HEK293 (cell line): Measurements from ENCODE around the gene ERF.

Experiments
- CTCF ChIA-PET: fragments of 350-600 bp; formaldehyde crosslinking; extraction: SDS; loops from one replicate; lab custom pipeline; 2021; ENCODE audit warnings: antibody characterized with exemption; lab: Yijun Ruan, JAX
- POLR2A ChIA-PET: fragments of 300-600 bp; formaldehyde crosslinking; extraction: SDS; loops from one replicate; lab custom pipeline; 2020; ENCODE audit warnings: antibody characterized with exemption, inconsistent platforms; lab: Yijun Ruan, JAX
- H3K27ac ChIP-seq: fragments of 200-500 bp; sonication (Bioruptor generic); 2 replicates; pipeline ENCODE4 v1.5.1; 2014; ENCODE audit warnings: low read depth, low read length, control low read depth, inconsistent platforms; ENCODE audit errors: extremely low read depth
- H3K36me3 ChIP-seq, 2 experiments: fragments of 200-500 bp in 1 of 2; sonication (Bioruptor generic) in 1 of 2; 1 replicate in 1 of 2; 2 replicates in 1 of 2; pipeline ENCODE4 v1.5.1; 2014 to 2017; ENCODE audit warnings: inconsistent platforms in 2 of 2, low read length in 2 of 2; ENCODE audit not compliant: control insufficient read depth in 2 of 2, insufficient read depth in 1 of 2
- H3K4me1 ChIP-seq: fragments of 200-500 bp; sonication (Bioruptor generic); 2 replicates; pipeline ENCODE4 v1.5.1; 2014; ENCODE audit warnings: mild to moderate bottlenecking, low read length, inconsistent platforms; ENCODE audit not compliant: control insufficient read depth, insufficient read depth
- H3K4me3 ChIP-seq: 2 replicates; pipeline ENCODE4 v1.5.1; 2011; ENCODE audit warnings: low read depth, mild to moderate bottlenecking, control low read depth, low read length, moderate library complexity
- H3K9me3 ChIP-seq: fragments of 200-500 bp; sonication (Bioruptor generic); 2 replicates; pipeline ENCODE4 v1.5.1; 2014; ENCODE audit warnings: low read depth, low read length, inconsistent platforms; ENCODE audit not compliant: control insufficient read depth, insufficient read depth
- BCL11B ChIP-seq: fragments of 450-650 bp; formaldehyde crosslinking; IDR thresholded peaks from 2 replicates; pipeline ENCODE4 v1.5.1; 2016; ENCODE audit warnings: low read depth, missing biosample characterization, missing genetic modification characterization
- HOXA7 ChIP-seq: sonication (generic); formaldehyde crosslinking; IDR thresholded peaks from 2 replicates; pipeline ENCODE4 v1.8.1; 2022; ENCODE audit warnings: missing genetic modification reagents, borderline replicate concordance
- SCRT1 ChIP-seq: fragments of 450-650 bp; formaldehyde crosslinking; IDR thresholded peaks from 2 replicates; pipeline ENCODE4 v1.5.1; 2016; ENCODE audit warnings: missing biosample characterization, missing genetic modification characterization, borderline replicate concordance
- ZBTB17 ChIP-seq: fragments of 450-650 bp; formaldehyde crosslinking; IDR thresholded peaks from 2 replicates; pipeline ENCODE4 v1.5.1; 2016; ENCODE audit warnings: missing biosample characterization, missing genetic modification characterization
- ZBTB21 ChIP-seq: fragments of 450-650 bp; formaldehyde crosslinking; IDR thresholded peaks from 2 replicates; pipeline ENCODE4 v1.5.1; 2017; ENCODE audit warnings: missing biosample characterization, missing genetic modification characterization
- ZBTB8A ChIP-seq: fragments of 450-650 bp; formaldehyde crosslinking; IDR thresholded peaks from 2 replicates; pipeline ENCODE4 v1.5.1; 2016; ENCODE audit warnings: missing biosample characterization, missing genetic modification characterization
- ZFHX2 ChIP-seq: fragments of 450-650 bp; formaldehyde crosslinking; conservative IDR thresholded peaks from 2 replicates; pipeline ENCODE4 v1.5.1; 2016; ENCODE audit warnings: missing biosample characterization, missing genetic modification characterization
- ZNF391 ChIP-seq: fragments of 450-650 bp; formaldehyde crosslinking; IDR thresholded peaks from 2 replicates; pipeline ENCODE4 v1.5.1; 2016; ENCODE audit warnings: low read depth, missing biosample characterization, missing genetic modification characterization, borderline replicate concordance
- ZNF530 ChIP-seq: fragments of 450-650 bp; formaldehyde crosslinking; IDR thresholded peaks from 2 replicates; pipeline ENCODE4 v1.5.1; 2016; ENCODE audit warnings: low read depth, missing biosample characterization, missing genetic modification characterization
- ZNF701 ChIP-seq: fragments of 450-650 bp; formaldehyde crosslinking; IDR thresholded peaks from 2 replicates; pipeline ENCODE4 v1.5.1; 2016; ENCODE audit warnings: missing biosample characterization, missing genetic modification characterization
- ZNF792 ChIP-seq: fragments of 450-650 bp; formaldehyde crosslinking; IDR thresholded peaks from 2 replicates; pipeline ENCODE4 v1.5.1; 2016; ENCODE audit warnings: missing biosample characterization, missing genetic modification characterization
- ZSCAN30 ChIP-seq: fragments of 450-650 bp; IDR thresholded peaks from 2 replicates; pipeline ENCODE4 v1.5.1; 2018; ENCODE audit warnings: missing biosample characterization, mild to moderate bottlenecking, missing genetic modification characterization, moderate library complexity
- TF ChIP-seq, protein P1 (sequence below): fragments of 450-650 bp; formaldehyde crosslinking; IDR thresholded peaks from 2 replicates; pipeline ENCODE4 v1.5.1; 2016; ENCODE audit warnings: missing biosample characterization, missing genetic modification characterization
- TF ChIP-seq, protein P2 (sequence below): fragments of 450-650 bp; formaldehyde crosslinking; IDR thresholded peaks from 2 replicates; pipeline ENCODE4 v1.5.1; 2016; ENCODE audit warnings: missing biosample characterization, missing genetic modification characterization
- TF ChIP-seq, protein P3 (sequence below): fragments of 450-650 bp; formaldehyde crosslinking; IDR thresholded peaks from 2 replicates; pipeline ENCODE4 v1.5.1; 2017; ENCODE audit warnings: missing biosample characterization, missing genetic modification characterization
- TF ChIP-seq, protein P4 (sequence below): fragments of 450-650 bp; formaldehyde crosslinking; IDR thresholded peaks from 2 replicates; pipeline ENCODE4 v1.5.1; 2016; ENCODE audit warnings: missing biosample characterization, missing genetic modification characterization, low read depth
- TF ChIP-seq, protein P5 (sequence below): fragments of 450-650 bp; formaldehyde crosslinking; IDR thresholded peaks from 2 replicates; pipeline ENCODE4 v1.5.1; 2017; ENCODE audit warnings: missing biosample characterization, mild to moderate bottlenecking, missing genetic modification characterization, moderate library complexity
- TF ChIP-seq, protein P6 (sequence below): fragments of 450-650 bp; formaldehyde crosslinking; IDR thresholded peaks from 2 replicates; pipeline ENCODE4 v1.5.1; 2016; ENCODE audit warnings: missing biosample characterization, missing genetic modification characterization

ERF gene

DNA sequence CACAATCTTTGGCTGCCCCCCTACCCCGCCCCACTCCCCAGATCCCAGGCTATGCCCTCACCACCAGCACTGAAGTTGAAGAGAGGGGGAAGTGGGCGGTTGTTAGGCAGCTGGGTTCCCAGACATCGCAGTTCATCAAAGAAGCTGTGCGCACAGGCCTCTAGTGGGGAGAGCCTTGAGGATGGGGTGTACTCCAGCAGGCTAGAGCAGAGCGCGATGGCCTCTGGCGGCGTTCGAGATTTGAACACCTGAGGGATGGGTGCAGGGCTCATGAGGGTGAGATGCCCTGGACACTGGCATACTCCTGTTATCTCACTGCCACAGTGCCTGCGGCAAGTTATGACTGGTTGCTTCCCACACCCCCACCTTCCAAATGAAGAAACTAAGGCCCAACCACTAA lies 22.5 kb downstream of the ERF start:
- POLR2A ChIA-PET = interaction anchor here (0.7 to 4.0 kb wide), 7 partner anchors 9 to 70 kb away, joined by 3 to 36 read pairs (median 3); partner anchors contain the start of genes GSK3A, PAFAH1B3 and ZNF526
- CTCF ChIA-PET = interaction anchor here (0.6 to 2.3 kb wide), 2 partner anchors 47 to 63 kb away, joined by 3 to 6 read pairs; no protein-coding TSS in a partner anchor

DNA sequence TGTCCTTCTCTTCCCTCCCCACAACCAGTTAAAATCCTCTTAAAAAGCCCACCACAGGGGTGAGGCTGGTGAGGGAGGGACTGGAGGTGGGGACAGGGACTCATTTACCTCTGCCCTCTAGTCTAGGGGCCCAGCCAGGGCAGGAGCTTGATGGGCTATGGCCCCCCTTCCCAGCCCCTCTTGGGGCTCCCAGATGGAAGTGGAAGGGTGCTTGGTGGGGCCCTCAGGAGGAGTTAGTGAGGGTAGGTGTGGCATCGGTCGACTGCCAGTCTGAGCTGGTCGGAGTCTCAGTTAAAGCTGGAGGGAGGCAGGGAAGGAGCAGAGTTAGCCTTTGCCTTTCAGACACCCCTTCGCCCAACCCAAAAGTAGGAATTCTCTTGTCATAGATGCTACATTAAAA lies 24.4 kb downstream of the ERF start:
- peak overlapping the region; percentile 36; the same call in 1 of the 2 replicates for H3K27ac ChIP-seq
- peaks cover 87 to 95% of the 10 kb centered on the region in 2 experiments for H3K36me3 ChIP-seq
- H3K9me3 ChIP-seq = no peaks in the 10 kb centered on the region
- ChIA-PET CTCF (interaction anchor here (0.6 to 2.5 kb wide), 4 partner anchors 10 to 49 kb away, joined by 3 to 11 read pairs (median 5); partner anchors contain the start of gene ZNF526), POLR2A (interaction anchor here (0.6 to 3.9 kb wide), 7 partner anchors 9 to 151 kb away, joined by 3 to 32 read pairs (median 7); partner anchors contain the start of genes DEDD2, GSK3A and ZNF526)
- no peaks in the 10 kb centered on the region for H3K4me1 ChIP-seq
- TF ChIP-seq, protein P1, sequence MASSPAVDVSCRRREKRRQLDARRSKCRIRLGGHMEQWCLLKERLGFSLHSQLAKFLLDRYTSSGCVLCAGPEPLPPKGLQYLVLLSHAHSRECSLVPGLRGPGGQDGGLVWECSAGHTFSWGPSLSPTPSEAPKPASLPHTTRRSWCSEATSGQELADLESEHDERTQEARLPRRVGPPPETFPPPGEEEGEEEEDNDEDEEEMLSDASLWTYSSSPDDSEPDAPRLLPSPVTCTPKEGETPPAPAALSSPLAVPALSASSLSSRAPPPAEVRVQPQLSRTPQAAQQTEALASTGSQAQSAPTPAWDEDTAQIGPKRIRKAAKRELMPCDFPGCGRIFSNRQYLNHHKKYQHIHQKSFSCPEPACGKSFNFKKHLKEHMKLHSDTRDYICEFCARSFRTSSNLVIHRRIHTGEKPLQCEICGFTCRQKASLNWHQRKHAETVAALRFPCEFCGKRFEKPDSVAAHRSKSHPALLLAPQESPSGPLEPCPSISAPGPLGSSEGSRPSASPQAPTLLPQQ = 0 out of 2 replicates have a peak, but pooled peaks have one; percentile 13
- TF ChIP-seq ZNF792 (tag by site-specific recombination) = no peak
- TF ChIP-seq, protein P2, sequence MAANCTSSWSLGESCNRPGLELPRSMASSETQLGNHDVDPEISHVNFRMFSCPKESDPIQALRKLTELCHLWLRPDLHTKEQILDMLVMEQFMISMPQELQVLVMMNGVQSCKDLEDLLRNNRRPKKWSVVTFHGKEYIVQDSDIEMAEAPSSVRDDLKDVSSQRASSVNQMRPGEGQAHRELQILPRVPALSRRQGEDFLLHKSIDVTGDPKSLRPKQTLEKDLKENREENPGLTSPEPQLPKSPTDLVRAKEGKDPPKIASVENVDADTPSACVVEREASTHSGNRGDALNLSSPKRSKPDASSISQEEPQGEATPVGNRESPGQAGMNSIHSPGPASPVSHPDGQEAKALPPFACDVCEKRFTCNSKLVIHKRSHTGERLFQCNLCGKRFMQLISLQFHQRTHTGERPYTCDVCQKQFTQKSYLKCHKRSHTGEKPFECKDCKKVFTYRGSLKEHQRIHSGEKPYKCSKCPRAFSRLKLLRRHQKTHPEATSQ = no peak
- H3K4me3 ChIP-seq = no peak overlapping the region

More for the DNA sequence above, 22.5 kb downstream of the ERF start:
- no peak overlapping the region for H3K4me3 ChIP-seq
- no peaks in the 10 kb centered on the region for H3K9me3 ChIP-seq
- peak overlapping the region; percentile 46; the same call in 1 of the 2 replicates for H3K27ac ChIP-seq
- no peak for TF ChIP-seq BCL11B (tag by site-specific recombination)
- TF ChIP-seq, protein P3, sequence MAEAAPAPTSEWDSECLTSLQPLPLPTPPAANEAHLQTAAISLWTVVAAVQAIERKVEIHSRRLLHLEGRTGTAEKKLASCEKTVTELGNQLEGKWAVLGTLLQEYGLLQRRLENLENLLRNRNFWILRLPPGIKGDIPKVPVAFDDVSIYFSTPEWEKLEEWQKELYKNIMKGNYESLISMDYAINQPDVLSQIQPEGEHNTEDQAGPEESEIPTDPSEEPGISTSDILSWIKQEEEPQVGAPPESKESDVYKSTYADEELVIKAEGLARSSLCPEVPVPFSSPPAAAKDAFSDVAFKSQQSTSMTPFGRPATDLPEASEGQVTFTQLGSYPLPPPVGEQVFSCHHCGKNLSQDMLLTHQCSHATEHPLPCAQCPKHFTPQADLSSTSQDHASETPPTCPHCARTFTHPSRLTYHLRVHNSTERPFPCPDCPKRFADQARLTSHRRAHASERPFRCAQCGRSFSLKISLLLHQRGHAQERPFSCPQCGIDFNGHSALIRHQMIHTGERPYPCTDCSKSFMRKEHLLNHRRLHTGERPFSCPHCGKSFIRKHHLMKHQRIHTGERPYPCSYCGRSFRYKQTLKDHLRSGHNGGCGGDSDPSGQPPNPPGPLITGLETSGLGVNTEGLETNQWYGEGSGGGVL = no peak
- no peak for TF ChIP-seq SCRT1 (tag by site-specific recombination)
- TF ChIP-seq ZBTB21 (tag by site-specific recombination) = no peak
- peak; percentile 33 for TF ChIP-seq ZFHX2
- TF ChIP-seq ZNF701 (tag by site-specific recombination) = no peak
- TF ChIP-seq ZBTB17 (tag by site-specific recombination) = 0 out of 2 replicates have a peak, but pooled peaks have one; percentile 30
- TF ChIP-seq, protein P4, sequence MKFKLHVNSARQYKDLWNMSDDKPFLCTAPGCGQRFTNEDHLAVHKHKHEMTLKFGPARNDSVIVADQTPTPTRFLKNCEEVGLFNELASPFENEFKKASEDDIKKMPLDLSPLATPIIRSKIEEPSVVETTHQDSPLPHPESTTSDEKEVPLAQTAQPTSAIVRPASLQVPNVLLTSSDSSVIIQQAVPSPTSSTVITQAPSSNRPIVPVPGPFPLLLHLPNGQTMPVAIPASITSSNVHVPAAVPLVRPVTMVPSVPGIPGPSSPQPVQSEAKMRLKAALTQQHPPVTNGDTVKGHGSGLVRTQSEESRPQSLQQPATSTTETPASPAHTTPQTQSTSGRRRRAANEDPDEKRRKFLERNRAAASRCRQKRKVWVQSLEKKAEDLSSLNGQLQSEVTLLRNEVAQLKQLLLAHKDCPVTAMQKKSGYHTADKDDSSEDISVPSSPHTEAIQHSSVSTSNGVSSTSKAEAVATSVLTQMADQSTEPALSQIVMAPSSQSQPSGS = no peak
- no peak for TF ChIP-seq ZNF391 (tag by site-specific recombination)
- no peak for TF ChIP-seq ZSCAN30 (tag by site-specific recombination)
- TF ChIP-seq, all 188 proteins: peak for 2
- Histone ChIP-seq H3K4me1 (no peaks in the 10 kb centered on the region), H3K36me3 (peaks cover 90 to 94% of the 10 kb centered on the region in 2 experiments)

DNA sequence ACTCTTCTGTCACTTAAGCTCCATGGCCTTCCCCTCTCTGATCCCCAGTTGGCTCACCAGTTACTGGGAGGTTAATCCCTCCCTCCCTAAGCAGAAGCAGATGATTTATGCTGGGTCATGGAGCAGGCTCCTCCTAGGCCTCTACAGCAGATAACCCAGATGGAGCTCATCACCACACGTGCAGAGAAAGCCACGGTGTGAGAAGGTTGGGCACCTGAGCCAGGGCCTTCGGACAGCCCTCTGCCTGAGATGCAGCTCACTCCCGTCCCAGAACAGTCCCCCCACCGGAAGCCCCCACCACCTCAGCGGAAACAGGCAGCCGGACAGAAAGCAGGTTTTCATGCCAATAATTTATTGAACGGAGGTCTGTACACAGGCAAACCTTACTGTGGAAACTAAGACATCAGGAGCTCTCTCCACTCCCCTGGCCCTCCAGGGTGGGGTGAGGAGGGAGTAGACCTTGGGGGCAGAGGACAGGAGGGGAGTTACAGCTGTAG lies 25.0 kb downstream of the ERF start:
- Histone ChIP-seq H3K9me3 (no peaks in the 10 kb centered on the region), H3K36me3 (peaks cover 82 to 95% of the 10 kb centered on the region in 2 experiments), H3K4me3 (no peak overlapping the region), H3K4me1 (no peaks in the 10 kb centered on the region), H3K27ac (peak overlapping the region; percentile 34; the same call in 1 of the 2 replicates)
- CTCF ChIA-PET = interaction anchor here (0.6 to 2.6 kb wide), 7 partner anchors 9 to 121 kb away, joined by 3 to 11 read pairs (median 3); partner anchors contain the start of gene ZNF526
- POLR2A ChIA-PET = interaction anchor here (0.6 to 3.9 kb wide), 6 partner anchors 9 to 152 kb away, joined by 3 to 32 read pairs (median 8); partner anchors contain the start of genes DEDD2, GSK3A and ZNF526
- TF ChIP-seq ZNF530 (tag by site-specific recombination) = no peak
- TF ChIP-seq, protein P5, sequence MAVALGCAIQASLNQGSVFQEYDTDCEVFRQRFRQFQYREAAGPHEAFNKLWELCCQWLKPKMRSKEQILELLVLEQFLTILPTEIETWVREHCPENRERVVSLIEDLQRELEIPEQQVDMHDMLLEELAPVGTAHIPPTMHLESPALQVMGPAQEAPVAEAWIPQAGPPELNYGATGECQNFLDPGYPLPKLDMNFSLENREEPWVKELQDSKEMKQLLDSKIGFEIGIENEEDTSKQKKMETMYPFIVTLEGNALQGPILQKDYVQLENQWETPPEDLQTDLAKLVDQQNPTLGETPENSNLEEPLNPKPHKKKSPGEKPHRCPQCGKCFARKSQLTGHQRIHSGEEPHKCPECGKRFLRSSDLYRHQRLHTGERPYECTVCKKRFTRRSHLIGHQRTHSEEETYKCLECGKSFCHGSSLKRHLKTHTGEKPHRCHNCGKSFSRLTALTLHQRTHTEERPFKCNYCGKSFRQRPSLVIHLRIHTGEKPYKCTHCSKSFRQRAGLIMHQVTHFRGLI (tag by site-specific recombination) = peak; percentile 50; the same call in 1 of the 2 replicates
- TF ChIP-seq HOXA7 (CRISPR knock-in tag) = no peak
- TF ChIP-seq, protein P6, sequence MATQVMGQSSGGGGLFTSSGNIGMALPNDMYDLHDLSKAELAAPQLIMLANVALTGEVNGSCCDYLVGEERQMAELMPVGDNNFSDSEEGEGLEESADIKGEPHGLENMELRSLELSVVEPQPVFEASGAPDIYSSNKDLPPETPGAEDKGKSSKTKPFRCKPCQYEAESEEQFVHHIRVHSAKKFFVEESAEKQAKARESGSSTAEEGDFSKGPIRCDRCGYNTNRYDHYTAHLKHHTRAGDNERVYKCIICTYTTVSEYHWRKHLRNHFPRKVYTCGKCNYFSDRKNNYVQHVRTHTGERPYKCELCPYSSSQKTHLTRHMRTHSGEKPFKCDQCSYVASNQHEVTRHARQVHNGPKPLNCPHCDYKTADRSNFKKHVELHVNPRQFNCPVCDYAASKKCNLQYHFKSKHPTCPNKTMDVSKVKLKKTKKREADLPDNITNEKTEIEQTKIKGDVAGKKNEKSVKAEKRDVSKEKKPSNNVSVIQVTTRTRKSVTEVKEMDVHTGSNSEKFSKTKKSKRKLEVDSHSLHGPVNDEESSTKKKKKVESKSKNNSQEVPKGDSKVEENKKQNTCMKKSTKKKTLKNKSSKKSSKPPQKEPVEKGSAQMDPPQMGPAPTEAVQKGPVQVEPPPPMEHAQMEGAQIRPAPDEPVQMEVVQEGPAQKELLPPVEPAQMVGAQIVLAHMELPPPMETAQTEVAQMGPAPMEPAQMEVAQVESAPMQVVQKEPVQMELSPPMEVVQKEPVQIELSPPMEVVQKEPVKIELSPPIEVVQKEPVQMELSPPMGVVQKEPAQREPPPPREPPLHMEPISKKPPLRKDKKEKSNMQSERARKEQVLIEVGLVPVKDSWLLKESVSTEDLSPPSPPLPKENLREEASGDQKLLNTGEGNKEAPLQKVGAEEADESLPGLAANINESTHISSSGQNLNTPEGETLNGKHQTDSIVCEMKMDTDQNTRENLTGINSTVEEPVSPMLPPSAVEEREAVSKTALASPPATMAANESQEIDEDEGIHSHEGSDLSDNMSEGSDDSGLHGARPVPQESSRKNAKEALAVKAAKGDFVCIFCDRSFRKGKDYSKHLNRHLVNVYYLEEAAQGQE (tag by site-specific recombination) = no peak
- no peak for TF ChIP-seq ZBTB8A (tag by site-specific recombination)
